HCT116 (cell line): Measurements from ENCODE around the gene EIF3F.

Source experiments
- EGR1 ChIP-seq: IDR thresholded peaks from 2 replicates; pipeline ENCODE4 v1.6.1; 2012; ENCODE audit warnings: low read depth
- ELF1 ChIP-seq: IDR thresholded peaks from 2 replicates; pipeline ENCODE4 v1.6.1; 2012; ENCODE audit warnings: low read depth, borderline replicate concordance
- EZH2 ChIP-seq: fragments of 200-600 bp; sonication (generic); IDR thresholded peaks from 2 replicates; pipeline ENCODE4 v1.6.1; 2017; ENCODE audit warnings: antibody characterized with exemption, mixed run types
- EZH2phosphoT487 ChIP-seq: fragments of 200-600 bp; IDR thresholded peaks from 2 replicates; pipeline ENCODE4 v1.6.1; 2018; ENCODE audit warnings: antibody characterized with exemption, borderline replicate concordance
- JUND ChIP-seq: IDR thresholded peaks from 2 replicates; pipeline ENCODE4 v1.6.1; 2012
- POLR2A ChIP-seq: IDR thresholded peaks from 2 replicates; pipeline ENCODE4 v1.7.0; 2011; ENCODE audit warnings: borderline replicate concordance; ENCODE audit not compliant: insufficient read depth, insufficient read length; ENCODE audit errors: extremely low read depth
- POLR2AphosphoS5 ChIP-seq: IDR thresholded peaks from 2 replicates; pipeline ENCODE4 v1.6.1; 2011; ENCODE audit warnings: mild to moderate bottlenecking, low read depth, low read length, moderate library complexity
- RAD21 ChIP-seq: IDR thresholded peaks from 2 replicates; pipeline ENCODE4 v1.6.1; 2012; ENCODE audit warnings: low read depth, mild to moderate bottlenecking
- SIN3A ChIP-seq: IDR thresholded peaks from 2 replicates; pipeline ENCODE4 v1.6.1; 2012; ENCODE audit warnings: low read depth
- SRF ChIP-seq: IDR thresholded peaks from 2 replicates; pipeline ENCODE4 v1.6.1; 2012; ENCODE audit warnings: low read depth
- YY1 ChIP-seq: IDR thresholded peaks from 2 replicates; pipeline ENCODE4 v1.6.1; 2011; ENCODE audit warnings: low read length, low read depth, moderate library complexity, mild to moderate bottlenecking; ENCODE audit not compliant: insufficient replicate concordance; ENCODE audit errors: extremely low read depth
- TF ChIP-seq, protein P1 (sequence below): IDR thresholded peaks from 2 replicates; pipeline ENCODE4 v1.6.1; 2012
- TF ChIP-seq, protein P2 (sequence below), 3 experiments: fragments of 200-600 bp in 1 of 3; sonication (generic) in 1 of 3; IDR thresholded peaks in 2 of 3; conservative IDR thresholded peaks in 1 of 3; 2 replicates each; pipeline ENCODE4 v1.5.1; 2012 to 2017; ENCODE audit warnings: low read depth in 2 of 3, low read length in 2 of 3, antibody characterized with exemption in 1 of 3, borderline replicate concordance in 1 of 3, control low read depth in 1 of 3, mild to moderate bottlenecking in 1 of 3, mixed read lengths in 1 of 3, mixed run types in 1 of 3, moderate library complexity in 1 of 3; ENCODE audit not compliant: insufficient read depth in 1 of 3
- TF ChIP-seq, protein P3 (sequence below): IDR thresholded peaks from 2 replicates; pipeline ENCODE4 v1.6.1; 2011; ENCODE audit warnings: mild to moderate bottlenecking, low read length, moderate library complexity; ENCODE audit not compliant: insufficient replicate concordance; ENCODE audit errors: extremely low read depth

DNA sequence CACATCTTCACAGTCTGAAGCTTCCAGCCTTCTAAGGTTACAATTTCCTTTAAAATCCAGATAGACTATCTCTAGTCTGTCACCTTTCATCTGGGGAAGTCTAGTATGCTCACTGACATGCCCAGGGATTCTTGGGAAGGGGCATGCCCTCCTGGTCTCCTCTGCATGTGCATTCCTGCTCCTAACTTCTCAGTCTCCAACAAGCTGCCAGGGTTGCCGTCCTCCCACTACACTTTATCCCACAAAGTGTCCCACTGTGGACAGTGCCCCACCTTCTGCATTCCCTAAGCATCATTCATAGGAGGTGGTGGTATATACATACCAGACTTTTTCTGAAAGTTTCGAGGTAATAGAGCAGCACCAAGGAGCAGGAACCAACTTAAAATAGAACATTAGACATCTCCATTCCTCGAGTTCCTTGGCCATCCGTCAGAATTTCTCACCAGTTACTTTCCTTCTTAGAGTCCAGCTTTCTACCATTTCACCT lies 28.7 kb downstream of the EIF3F start:
- TF ChIP-seq POLR2AphosphoS5, result no peak
- no peak for TF ChIP-seq RAD21
- no peak for TF ChIP-seq POLR2A
- TF ChIP-seq EZH2phosphoT487, result no peak
- TF ChIP-seq, protein P1, sequence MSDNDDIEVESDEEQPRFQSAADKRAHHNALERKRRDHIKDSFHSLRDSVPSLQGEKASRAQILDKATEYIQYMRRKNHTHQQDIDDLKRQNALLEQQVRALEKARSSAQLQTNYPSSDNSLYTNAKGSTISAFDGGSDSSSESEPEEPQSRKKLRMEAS, result no peak
- no peak for TF ChIP-seq EZH2
- TF ChIP-seq YY1, result no peak
- TF ChIP-seq, protein P2, sequence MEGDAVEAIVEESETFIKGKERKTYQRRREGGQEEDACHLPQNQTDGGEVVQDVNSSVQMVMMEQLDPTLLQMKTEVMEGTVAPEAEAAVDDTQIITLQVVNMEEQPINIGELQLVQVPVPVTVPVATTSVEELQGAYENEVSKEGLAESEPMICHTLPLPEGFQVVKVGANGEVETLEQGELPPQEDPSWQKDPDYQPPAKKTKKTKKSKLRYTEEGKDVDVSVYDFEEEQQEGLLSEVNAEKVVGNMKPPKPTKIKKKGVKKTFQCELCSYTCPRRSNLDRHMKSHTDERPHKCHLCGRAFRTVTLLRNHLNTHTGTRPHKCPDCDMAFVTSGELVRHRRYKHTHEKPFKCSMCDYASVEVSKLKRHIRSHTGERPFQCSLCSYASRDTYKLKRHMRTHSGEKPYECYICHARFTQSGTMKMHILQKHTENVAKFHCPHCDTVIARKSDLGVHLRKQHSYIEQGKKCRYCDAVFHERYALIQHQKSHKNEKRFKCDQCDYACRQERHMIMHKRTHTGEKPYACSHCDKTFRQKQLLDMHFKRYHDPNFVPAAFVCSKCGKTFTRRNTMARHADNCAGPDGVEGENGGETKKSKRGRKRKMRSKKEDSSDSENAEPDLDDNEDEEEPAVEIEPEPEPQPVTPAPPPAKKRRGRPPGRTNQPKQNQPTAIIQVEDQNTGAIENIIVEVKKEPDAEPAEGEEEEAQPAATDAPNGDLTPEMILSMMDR (IDR thresholded peaks at IDR 0.05 in 2 of 3, conservative IDR thresholded peaks at IDR 0.05 in 1 of 3; ENCODE audit: borderline replicate concordance in 1 of 3, insufficient read depth in 1 of 3, low read depth in 2 of 3, low read length in 2 of 3), result no peak
- TF ChIP-seq, protein P3, sequence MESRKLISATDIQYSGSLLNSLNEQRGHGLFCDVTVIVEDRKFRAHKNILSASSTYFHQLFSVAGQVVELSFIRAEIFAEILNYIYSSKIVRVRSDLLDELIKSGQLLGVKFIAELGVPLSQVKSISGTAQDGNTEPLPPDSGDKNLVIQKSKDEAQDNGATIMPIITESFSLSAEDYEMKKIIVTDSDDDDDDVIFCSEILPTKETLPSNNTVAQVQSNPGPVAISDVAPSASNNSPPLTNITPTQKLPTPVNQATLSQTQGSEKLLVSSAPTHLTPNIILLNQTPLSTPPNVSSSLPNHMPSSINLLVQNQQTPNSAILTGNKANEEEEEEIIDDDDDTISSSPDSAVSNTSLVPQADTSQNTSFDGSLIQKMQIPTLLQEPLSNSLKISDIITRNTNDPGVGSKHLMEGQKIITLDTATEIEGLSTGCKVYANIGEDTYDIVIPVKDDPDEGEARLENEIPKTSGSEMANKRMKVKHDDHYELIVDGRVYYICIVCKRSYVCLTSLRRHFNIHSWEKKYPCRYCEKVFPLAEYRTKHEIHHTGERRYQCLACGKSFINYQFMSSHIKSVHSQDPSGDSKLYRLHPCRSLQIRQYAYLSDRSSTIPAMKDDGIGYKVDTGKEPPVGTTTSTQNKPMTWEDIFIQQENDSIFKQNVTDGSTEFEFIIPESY, result no peak
- TF ChIP-seq EGR1, result no peak
- no peak for TF ChIP-seq JUND
- TF ChIP-seq SRF, result no peak
- no peak for TF ChIP-seq SIN3A
- TF ChIP-seq ELF1, result no peak
